OCI-LY7 (cell line): ENCODE data around the gene COPE.

Experiments used
- CTCF ChIP-seq: fragments of 200-600 bp; sonication (generic); conservative IDR thresholded peaks from 2 replicates; pipeline ENCODE4 v1.5.1; 2014; ENCODE audit warnings: mild to moderate bottlenecking, antibody characterized with exemption, low read length, moderate library complexity, mixed read lengths
- EZH2phosphoT487 ChIP-seq: fragments of 200-600 bp; sonication (generic); IDR thresholded peaks from 2 replicates; pipeline ENCODE4 v1.6.1; 2018; ENCODE audit warnings: low read depth, borderline replicate concordance, mild to moderate bottlenecking, mixed run types, antibody characterized with exemption, low read length, moderate library complexity, mixed read lengths

- TF ChIP-seq CTCF (no peak), EZH2phosphoT487 (no peak)
Observed at GRCh38 chr19:18857223-18857622, 62.0 kb downstream of the COPE start.
